ENCODE measurements around the gene PATL1. TPM values are rescaled to one million over a fixed set of nuclear protein-coding genes. Genes with fewer than 3 reads are reported as not detected.
"Not testable (repeated sequence)": the region's sequence is repeated elsewhere in the genome, so short reads cannot be mapped to it uniquely, and the experiment has no call there.

The PATL1 gene
- polyA plus RNA-seq, 1 of the 3 experiments (the other 2 are of a cell fraction), result 20.5 TPM

GRCh38 chr11:59626969-59627368, 41.9 kb downstream of the PATL1 start:
- CTCF ChIA-PET, result not testable (repeated sequence)
- 89% methylated on average over 4 of the region's 4 CpGs for WGBS (ENCODE audit: low lambda C conversion rate)

GRCh38 chr11:59625703-59626102, 43.1 kb downstream of the PATL1 start:
- ChIA-PET POLR2A (no interaction called here), CTCF (no interaction called here)
- H3K9me2 ChIP-seq, result no peaks in the 10 kb centered on the region
- DNase-seq, result no peak
- H3K79me2 ChIP-seq (ENCODE audit: insufficient read depth), result no peaks in the 10 kb centered on the region
- WGBS (ENCODE audit: low lambda C conversion rate), result 84% methylated on average over 3 of the region's 3 CpGs
- no peak overlapping the region for H2AFZ ChIP-seq (ENCODE audit: low read depth)
- H3K9me3 ChIP-seq, result no peaks in the 10 kb centered on the region
- no peak overlapping the region for H3K4me2 ChIP-seq
- no peaks in the 10 kb centered on the region for H4K20me1 ChIP-seq (ENCODE audit: insufficient read depth)
- no peaks in the 10 kb centered on the region for H3F3A ChIP-seq (replicated peaks; ENCODE audit: insufficient read depth)
- H3K4me3 ChIP-seq (ENCODE audit: low read depth in 2 of 2, low read length in 1 of 2), result no peak overlapping the region
- TF ChIP-seq FOSL2 (IDR thresholded peaks at IDR 0.05; ENCODE audit: borderline replicate concordance, low read depth) (no peak), MXI1 (IDR thresholded peaks at IDR 0.05; ENCODE audit: low read depth, low read length) (no peak), NFIC (IDR thresholded peaks at IDR 0.05; ENCODE audit: borderline replicate concordance) (no peak), JUND (IDR thresholded peaks at IDR 0.05) (no peak), TCF12 (IDR thresholded peaks at IDR 0.05) (no peak), RAD21 (IDR thresholded peaks at IDR 0.05; ENCODE audit: low read length) (no peak), TAF1 (IDR thresholded peaks at IDR 0.05; ENCODE audit: borderline replicate concordance, low read depth, low read length) (no peak), USF2 (IDR thresholded peaks at IDR 0.05; ENCODE audit: borderline replicate concordance, low read depth, low read length) (no peak), RXRA (IDR thresholded peaks at IDR 0.05; ENCODE audit: borderline replicate concordance, low read depth) (no peak), MAX (IDR thresholded peaks at IDR 0.05; ENCODE audit: low read depth) (no peak), SIN3A (IDR thresholded peaks at IDR 0.05; ENCODE audit: borderline replicate concordance, low read depth, low read length) (no peak), USF1 (IDR thresholded peaks at IDR 0.05; ENCODE audit: borderline replicate concordance, low read depth) (no peak), EZH2phosphoT487 (IDR thresholded peaks at IDR 0.05; ENCODE audit: borderline replicate concordance, low read depth) (no peak), NRF1 (IDR thresholded peaks at IDR 0.05; ENCODE audit: low read depth, low read length) (no peak), YY1 (IDR thresholded peaks at IDR 0.05; ENCODE audit: low read depth) (no peak), POLR2AphosphoS5 (IDR thresholded peaks at IDR 0.05; ENCODE audit: low read depth, low read length) (no peak), RFX5 (IDR thresholded peaks at IDR 0.05; ENCODE audit: low read length) (no peak), CTCF (IDR thresholded peaks at IDR 0.05) (no peak), ELF1 (IDR thresholded peaks at IDR 0.05) (no peak)
- peaks cover 0 to 5% of the 10 kb centered on the region in 2 experiments for H3K36me3 ChIP-seq (replicated peaks in 1 of 2; ENCODE audit: control insufficient read depth in 1 of 2, insufficient read depth in 2 of 2, low read length in 1 of 2)
- H3K4me1 ChIP-seq (ENCODE audit: control insufficient read depth in 1 of 2, insufficient read depth in 2 of 2, low read depth in 1 of 2, low read length in 1 of 2), result no peaks in the 10 kb centered on the region
- no peaks in the 10 kb centered on the region for H3K27me3 ChIP-seq (ENCODE audit: insufficient read depth)
- H3K9ac ChIP-seq, result no peak overlapping the region
- no peak overlapping the region for H3K27ac ChIP-seq (ENCODE audit: low read depth in 2 of 2, low read length in 1 of 2)

More at GRCh38 chr11:59626969-59627368, 41.9 kb downstream of the PATL1 start:
- H3K9ac ChIP-seq; H4K20me1 ChIP-seq (ENCODE audit: insufficient read depth); H3K9me2 ChIP-seq; H3K36me3 ChIP-seq (replicated peaks in 1 of 2; ENCODE audit: control insufficient read depth in 1 of 2, insufficient read depth in 2 of 2, low read length in 1 of 2); H2AFZ ChIP-seq (ENCODE audit: low read depth); H3K27me3 ChIP-seq (ENCODE audit: insufficient read depth); H3F3A ChIP-seq (replicated peaks; ENCODE audit: insufficient read depth); H3K4me3 ChIP-seq (ENCODE audit: low read depth in 2 of 2, low read length in 1 of 2); H3K4me1 ChIP-seq (ENCODE audit: control insufficient read depth in 1 of 2, insufficient read depth in 2 of 2, low read depth in 1 of 2, low read length in 1 of 2); H3K27ac ChIP-seq (ENCODE audit: low read depth in 2 of 2, low read length in 1 of 2); POLR2A ChIA-PET; H3K4me2 ChIP-seq; H3K79me2 ChIP-seq (ENCODE audit: insufficient read depth); DNase-seq; H3K9me3 ChIP-seq: not testable (repeated sequence)
- TF ChIP-seq CTCF (IDR thresholded peaks at IDR 0.05), result peak; percentile 45

All from SK-N-SH (cell line).